ENCODE data around the gene GLCE.

DNA sequence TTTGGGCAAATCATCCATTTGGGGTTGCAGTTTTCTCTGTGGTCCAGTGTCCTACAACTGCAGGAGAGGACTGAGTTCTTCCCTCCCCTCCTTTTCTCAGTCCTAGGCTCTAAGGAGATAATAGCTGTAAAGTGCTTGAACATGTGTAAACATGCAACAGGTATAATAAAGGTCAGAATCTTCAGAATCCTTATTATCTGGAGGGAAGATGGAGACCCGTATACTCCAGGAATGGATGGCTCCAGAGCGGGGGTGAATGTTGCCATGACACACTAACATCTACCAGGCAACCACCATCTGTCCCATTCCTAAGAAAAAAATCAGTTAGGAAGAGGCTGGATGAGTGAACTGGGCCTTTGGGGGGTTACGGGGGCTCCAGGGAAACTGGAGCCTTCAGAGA, 39.7 kb upstream of the GLCE start:
- TF ChIP-seq, protein P1, sequence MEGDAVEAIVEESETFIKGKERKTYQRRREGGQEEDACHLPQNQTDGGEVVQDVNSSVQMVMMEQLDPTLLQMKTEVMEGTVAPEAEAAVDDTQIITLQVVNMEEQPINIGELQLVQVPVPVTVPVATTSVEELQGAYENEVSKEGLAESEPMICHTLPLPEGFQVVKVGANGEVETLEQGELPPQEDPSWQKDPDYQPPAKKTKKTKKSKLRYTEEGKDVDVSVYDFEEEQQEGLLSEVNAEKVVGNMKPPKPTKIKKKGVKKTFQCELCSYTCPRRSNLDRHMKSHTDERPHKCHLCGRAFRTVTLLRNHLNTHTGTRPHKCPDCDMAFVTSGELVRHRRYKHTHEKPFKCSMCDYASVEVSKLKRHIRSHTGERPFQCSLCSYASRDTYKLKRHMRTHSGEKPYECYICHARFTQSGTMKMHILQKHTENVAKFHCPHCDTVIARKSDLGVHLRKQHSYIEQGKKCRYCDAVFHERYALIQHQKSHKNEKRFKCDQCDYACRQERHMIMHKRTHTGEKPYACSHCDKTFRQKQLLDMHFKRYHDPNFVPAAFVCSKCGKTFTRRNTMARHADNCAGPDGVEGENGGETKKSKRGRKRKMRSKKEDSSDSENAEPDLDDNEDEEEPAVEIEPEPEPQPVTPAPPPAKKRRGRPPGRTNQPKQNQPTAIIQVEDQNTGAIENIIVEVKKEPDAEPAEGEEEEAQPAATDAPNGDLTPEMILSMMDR (IDR thresholded peaks at IDR 0.05): no peak
- TF ChIP-seq POLR2A (IDR thresholded peaks at IDR 0.05): no peak

Measured in Peyer's patch (tissue), 4 donors.